G401.6 (cell line): ENCODE data around the gene CFAP58.

Experiments
- FAIRE-seq: peaks from 2 replicates; lab custom pipeline; 2012; peaks lifted over from hg19 to GRCh38; lab: Jason Lieb, UNC

Gene CFAP58, protein sequence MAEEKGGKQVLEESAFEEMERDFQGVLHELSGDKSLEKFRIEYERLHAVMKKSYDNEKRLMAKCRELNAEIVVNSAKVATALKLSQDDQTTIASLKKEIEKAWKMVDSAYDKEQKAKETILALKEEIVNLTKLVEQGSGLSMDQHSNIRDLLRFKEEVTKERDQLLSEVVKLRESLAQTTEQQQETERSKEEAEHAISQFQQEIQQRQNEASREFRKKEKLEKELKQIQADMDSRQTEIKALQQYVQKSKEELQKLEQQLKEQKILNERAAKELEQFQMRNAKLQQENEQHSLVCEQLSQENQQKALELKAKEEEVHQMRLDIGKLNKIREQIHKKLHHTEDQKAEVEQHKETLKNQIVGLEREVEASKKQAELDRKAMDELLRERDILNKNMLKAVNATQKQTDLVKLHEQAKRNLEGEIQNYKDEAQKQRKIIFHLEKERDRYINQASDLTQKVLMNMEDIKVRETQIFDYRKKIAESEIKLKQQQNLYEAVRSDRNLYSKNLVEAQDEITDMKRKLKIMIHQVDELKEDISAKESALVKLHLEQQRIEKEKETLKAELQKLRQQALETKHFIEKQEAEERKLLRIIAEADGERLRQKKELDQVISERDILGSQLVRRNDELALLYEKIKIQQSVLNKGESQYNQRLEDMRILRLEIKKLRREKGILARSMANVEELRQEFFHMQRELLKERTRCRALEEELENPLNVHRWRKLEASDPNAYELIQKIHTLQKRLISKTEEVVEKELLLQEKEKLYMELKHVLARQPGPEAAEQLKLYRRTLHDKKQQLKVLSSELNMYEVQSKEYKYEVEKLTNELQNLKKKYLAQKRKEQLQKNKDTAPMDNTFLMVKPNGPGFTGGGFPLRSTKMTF

DNA sequence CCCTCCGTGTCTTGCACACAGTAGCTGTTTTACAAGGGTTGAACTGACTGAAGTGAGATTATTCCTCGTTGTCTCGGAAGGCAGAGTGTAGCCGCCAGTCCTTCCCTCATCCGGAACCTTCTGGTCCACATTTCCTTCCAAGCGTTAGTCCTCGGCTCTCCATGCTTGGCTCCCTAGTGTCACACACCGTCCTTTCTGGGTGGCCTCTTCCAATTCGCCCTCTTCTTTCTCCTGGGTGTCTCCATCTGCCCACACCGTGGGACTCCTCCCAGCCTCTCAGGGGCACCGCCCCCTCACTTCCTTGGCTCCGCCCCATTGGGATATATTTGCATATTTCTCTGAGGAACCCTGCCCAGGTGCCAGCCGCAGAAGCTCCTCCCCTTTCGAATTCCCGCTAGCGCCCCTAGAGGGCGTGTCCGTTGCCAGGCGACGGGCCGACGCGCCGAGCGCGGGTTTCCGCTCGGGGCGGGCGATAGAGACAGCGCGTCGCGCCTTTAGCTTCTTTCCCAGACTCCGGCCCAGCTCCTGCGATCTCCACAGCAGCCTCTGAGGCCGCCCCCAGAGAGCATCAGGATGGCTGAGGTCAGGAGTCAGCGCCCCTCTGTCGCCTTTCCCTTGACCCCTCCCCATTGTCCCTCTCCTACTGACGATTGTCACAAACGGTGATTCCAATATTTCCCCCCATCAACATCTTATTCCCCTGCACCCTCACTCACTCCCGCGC is at the start of gene CFAP58:
TSS of gene CFAP58 (plus strand) at position 509 of the 724 bp plus-strand sequence. CDS start at position 574, 65 bp downstream.
- FAIRE-seq = no peak

DNA sequence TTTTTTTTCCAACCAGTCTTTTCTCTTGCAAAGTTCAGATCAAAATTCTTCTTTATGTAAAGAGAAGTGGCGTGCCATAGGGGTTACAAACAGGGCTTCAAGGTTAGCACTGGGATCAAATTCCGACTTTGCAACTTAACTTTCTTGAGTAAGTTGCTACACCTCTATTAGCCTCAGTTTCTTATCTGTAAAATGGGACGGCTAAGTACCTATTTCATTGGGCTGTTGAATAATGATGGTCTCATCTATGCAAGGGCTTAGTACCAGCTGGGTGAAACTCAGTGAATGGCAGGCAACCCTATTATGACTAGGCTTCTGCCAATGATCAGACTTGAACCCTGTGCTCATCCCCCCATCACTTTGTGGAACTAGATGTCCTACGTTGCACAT is 49.3 kb upstream of the CFAP58 start:
- no peak for FAIRE-seq

DNA sequence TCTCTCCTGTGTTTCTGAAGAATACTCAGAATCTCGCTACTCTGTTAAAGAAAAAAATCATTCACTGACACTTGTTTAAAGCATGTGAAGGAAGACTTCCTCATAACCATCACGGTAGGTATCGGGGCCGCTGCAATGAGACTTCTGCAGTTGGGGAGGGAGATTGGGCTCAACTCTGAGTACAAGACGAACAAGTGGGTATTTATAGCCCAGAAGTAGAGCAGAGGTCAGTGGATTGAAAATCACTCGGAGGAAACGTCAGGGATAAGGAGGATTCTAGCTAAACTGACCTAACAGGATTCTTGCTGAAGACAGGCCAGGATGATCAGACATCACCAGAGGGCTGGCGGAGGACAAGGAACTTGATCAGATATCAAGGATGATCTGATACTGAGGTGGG is 48.7 kb upstream of the CFAP58 start:
- no peak for FAIRE-seq

DNA sequence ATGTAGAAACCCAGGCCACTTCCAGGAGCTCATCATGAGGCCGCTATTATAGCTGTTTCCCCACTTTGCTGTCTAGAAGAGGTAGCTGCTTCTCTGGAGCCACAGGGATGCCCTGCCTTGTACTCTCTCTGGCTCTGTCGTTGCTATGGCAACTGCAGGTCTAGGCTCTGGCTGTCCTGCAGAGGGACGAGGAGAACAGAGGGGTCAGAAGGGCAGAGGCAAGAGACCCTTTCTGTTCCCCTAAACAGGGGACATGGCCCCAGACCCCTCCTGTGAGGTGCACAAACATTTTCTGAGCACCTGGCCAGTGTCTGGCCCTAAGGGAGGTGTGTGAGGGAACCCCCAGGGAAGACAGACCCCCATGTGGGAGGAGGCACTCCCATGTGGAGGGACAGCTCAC is 46.7 kb upstream of the CFAP58 start:
- no peak for FAIRE-seq

DNA sequence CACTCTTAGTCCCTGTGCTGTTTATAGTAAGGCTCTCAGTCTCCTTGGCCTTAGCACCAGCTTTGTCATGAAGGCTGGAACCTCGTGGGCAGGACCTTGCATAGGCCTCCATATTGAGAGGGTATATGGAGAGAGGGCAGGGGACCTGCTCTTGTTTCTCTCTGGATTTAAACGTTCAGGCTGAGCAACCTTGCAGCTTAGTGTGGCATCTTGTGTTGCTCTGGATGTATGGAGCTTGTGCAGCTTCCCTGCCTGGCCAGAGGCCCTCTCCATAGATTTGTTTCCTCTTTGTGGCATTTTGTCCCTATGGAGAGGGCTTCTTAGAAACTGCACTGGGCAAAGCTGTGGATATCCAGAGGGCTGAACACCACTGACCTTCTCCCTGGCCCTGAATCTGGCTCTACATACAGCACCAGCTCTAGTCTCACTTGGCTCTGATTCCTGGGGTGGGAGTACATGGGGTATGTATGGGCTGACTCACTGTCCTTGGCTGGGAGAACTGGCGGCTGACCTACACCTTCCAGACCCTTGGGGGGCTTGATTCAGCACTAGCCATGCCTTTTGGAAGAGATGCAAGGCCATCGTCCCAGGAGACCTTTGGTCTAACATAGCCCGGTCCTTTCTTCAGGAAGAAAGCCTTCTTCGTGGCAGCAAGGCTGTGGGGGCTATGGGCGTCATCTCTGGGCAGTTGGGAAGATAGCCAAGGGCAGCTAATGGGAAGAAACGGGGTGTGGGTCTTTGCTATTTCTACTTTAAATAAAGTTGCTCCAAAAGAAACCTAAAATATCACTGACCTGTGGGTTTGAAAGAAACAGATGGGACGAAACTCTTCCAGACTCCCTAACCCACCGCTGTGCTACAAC is 45.8 kb upstream of the CFAP58 start:
- no peak for FAIRE-seq

DNA sequence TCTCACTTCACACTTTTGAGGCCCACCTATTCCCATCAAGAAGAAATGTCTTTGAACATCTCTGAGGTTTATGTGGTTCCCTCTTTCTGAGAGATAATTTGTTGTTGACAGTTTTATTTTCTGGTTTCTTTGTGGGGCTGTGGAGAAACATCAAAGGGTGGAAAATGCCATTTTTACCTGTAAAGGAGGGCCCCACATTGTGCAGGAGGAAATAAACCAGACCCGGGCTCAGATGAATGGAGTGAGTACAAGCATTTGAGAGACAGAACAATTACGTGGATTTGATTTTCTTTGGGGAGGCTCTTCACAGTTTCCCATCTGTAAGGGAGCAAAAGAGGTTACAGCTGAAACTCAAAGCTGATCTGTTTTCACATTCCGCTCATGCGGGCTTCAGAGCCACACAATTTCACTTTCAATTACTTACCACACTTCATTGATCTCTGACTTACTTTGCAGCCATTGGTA is 45.2 kb upstream of the CFAP58 start:
- no peak for FAIRE-seq

DNA sequence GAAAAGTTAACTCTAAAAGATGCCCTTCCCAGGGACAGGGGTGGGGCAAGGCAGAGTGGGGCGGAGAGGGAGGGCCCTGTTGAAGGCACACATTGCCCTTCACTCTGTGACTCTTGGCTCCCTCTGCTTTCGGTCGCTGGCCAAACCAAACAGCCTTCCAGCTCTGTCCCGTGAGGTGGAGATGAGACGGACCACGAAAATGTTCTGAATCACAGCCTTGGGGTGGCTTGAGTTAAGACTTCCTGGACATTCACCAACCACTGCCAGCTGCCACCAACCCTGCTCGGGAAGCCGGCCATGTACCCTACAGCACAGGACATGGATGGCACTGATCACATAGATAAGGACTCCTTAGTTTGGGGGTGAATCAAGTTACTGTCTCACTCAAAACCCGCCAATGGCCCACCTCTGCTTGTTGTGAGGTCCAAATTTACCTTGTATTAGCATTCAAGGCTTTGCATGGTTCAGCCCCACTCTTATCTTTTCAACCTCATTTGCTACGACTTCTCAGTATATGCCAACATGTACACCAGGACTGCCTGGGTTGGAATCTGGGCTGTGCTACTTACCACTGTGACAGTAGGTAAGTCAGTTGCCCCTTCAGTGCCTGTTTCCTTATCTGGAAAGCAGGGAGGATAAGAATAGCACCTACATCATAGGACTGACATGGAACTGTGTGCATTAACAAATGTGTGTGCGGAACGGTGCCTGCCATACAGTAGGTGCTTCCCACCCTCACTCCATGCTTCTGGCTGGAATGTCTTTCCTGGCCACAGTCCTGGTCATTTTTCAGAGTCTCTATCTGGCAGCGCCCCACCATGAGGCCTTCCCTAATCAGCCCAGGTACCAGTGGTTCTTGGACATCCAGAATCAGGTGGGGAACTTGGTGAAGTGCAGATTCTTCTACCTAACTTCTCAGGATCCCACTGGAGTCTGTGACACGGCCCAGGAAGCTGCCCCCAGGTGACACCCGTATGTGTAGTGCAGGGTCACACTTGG is 43.4 kb upstream of the CFAP58 start:
- no peak for FAIRE-seq

DNA sequence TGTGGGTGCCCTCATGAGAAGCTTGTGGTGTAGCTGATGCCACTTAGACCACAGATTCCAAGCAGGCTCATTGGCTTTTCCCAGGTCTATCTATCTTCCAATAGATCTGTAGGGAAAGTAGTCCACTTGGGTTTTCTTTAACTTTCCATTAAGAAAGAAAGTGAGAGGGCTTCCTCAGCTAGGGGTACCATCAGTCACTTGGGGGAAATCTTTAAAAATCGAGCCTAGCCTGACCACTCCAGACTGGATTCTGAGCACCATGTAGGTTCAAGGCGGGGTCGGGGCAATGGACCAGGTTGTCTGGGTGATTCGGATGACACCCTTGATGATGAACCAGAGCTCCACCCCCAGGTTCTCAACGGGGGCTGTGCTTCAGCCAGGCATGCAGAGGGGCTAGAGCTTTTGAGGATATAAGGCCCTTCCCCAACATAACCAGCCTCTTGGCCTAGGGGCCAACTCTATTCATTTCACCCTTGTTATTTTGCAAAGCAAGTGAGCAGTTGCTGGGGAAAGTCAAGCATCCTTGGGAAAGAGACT is 42.4 kb upstream of the CFAP58 start:
- FAIRE-seq = no peak

DNA sequence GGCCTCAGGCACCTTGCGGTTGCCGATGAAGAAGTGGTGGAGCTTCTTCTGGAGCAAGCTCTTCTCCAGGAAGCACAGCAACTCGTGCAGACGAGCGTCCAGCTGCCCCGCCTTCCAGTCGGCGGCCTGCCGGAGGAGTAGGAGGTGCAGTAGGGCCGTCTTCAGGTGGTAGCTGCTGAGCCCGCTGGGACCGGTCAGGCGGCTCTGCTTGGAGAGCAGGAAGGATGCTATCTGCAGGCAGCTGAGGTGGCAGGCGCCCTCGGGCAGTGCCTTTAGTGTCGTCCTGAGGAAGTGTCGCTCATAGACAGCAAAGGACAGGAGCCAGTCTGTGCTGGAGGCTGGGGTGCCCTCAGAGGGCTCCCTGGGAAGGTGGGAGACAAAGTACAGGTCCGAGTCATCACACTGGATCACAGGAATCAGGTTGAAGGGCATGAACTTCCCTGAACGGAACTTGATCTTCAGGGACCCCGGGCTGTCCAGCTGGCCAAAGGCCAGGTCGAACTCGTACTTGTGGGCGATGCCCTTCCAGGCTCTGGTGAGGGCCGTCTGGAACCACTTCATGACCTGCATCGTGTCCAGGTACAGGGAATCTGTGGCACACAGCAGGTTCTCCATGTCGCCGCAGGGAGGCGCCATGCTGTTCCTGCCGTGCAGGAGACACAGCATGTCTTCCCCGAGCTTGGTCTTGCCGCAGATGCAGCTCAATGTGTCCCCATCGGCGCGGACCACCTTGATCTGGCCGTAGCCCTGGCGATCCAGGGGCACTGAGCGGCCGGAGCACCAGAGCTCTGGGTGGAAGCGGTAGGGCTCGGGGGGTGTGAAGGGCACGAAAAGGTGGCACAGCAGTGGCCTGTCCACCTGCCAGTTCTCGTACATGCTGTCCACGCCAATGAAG is 38.8 kb upstream of the CFAP58 start:
- FAIRE-seq = no peak

DNA sequence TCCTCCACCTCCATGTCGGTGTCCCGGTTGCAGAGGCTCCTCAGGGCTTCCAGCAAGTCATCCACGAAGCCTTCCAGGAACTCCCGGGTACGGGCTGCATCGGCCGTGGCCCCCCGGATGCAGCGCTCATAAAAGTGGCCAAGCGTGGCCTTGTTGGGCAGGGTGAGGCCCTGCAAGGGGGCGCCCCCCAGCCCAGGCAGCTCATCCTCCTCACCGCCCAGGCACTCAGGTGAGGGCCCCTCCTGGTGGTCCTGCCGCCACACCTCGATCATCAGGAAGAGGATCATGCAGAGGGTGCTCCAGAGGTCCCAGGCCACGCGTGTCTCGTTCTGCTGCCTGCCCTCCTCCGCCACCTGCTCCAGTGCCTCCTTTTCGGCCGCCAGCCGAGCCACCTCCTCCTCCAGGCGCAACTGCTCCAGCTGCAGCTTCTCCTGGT is 38.1 kb upstream of the CFAP58 start:
- FAIRE-seq = no peak

DNA sequence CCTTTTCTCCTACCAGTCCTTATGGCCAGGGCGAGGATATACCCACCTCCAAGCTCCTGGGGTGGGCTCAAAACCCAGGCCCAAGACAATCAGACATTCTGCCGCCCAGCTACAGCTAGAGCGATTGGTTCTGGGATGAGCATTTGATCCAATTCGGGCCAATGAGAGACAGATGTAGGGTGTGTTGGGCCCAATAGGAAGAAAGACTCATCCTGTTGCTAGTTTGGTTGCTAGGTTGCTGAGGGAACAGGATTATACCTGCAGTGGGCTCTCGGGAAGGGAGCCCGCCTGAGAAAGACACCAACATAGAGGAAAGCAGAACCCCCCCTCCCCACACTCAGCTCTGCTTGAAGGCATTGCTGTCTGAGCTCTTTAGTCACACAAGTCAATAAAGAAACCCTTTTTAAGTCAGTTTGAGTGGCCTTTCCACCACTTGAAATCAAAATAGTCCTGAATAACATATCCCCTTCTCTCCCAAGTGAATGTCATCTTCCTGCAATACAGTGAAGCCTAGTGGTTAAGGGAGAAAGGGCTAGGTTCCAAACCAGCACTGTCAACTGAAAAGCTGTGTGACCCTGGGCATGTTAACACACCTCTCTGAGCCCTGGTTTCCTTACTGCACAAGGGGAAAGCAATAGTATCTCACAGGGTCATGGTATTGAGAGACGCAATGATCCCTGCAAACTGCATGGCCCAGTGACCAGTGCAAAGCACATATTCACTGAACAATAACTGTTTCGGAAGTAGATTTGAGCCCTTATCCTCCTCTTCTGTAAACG is 37.1 kb upstream of the CFAP58 start:
- FAIRE-seq = no peak

DNA sequence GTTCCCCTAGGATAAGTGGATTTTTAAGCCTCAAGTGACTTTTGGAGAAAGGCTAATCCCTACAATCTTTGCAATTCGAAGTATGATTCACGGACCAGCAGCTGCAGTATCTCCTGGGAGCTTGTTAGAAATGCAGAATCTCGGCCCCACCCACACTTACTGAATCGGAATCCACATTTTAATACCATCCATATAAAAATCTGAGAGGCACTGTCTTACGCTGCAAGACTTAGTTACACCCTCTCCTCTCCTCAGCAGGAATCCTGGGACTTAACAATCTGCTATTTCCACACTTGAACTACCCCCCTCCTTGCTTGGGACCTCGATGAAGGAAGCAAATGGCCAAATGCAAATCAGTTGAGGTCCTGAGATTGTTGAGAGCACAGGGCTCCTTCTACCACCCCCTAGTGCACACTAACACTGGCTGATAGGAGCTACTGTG is 36.3 kb upstream of the CFAP58 start:
- FAIRE-seq = no peak

DNA sequence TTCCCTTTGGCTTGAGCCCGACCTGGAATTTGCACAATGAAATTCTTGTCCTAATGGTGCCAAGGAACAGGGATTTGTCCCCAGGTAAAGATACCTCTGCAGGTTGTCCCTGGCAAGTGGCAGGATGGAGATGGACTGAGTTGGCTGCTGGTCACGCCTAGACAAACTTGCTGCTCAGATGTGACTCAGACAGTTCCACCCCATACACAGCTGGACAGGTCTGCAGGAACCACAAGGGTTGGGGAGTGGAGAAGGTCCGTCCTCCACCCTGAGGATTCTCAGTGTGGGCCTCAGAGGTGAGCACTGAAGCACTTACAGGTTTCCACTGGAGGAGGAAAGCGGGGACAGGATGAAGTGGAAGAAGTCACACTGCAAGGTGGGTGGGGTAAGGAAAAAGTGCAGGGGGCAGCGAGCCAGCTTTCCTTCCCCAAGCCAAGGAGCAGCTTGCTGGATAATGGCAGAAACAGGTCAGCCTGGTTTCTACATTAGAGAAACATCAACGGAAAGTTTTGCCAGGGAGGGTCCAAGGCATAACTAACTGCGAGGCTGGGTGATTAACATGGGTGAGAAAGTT is 35.8 kb upstream of the CFAP58 start:
- FAIRE-seq = no peak

DNA sequence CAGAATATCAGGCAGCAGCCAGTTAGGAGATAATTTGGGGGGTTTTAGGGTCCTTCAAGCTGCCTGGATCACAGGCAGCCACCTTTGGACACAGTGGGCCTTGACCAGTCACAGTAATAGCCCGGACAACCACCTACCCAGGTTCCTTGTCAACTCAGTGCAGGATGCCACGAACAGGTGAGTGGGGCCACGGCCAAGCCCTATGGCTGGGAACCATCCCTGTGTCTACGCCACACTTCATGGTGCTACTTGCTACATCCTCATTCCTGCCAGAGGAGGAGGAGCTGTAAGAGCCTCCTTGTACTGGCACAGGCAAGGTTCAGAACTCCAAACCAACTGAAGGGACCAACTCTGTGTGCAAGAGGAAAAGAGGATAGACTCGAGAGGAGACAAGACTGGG is 35.3 kb upstream of the CFAP58 start:
- no peak for FAIRE-seq

DNA sequence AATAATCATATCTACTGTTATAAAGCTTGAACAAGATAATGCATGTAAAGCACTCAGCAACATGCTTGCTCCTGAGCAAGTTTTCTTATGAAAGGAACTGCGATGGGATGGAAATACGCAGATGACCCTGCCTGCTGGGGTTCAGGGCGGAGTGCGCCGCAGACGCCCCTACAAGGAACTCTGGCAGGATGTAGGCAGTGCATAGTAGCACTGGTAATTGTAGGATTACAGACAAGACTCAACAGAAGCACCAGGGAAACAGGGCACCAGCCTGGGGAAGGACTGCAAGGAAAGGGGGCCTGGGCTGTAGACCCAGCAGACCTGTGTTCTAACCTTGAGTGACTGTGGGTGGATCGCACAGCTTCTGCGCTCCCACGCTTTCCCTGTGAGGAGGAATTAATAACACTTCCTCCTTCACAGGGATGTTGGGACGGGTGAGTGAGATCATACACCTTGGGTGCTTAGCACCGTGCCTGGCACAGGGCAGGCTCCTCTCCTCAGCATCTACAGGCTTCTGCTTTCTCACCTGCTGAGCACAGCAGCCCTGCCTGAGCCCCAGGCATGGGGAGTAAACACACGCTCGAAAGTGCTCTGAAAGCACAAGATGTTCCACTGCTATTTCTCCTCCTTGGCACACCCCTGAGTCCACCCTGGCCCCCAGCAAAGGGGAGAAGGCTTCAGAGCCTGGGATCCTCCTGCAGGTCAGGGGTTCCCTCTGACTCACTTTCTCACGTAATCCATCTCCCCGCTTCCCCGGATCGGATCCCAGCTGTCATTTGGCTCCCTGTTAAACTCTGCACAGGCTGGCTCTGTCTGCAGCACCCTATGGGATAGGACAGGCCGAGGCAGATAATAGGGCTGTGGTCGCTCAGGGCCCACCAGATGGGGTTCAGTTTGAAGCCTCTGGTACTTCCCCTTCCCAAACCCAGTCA is 34.6 kb upstream of the CFAP58 start:
- no peak for FAIRE-seq

DNA sequence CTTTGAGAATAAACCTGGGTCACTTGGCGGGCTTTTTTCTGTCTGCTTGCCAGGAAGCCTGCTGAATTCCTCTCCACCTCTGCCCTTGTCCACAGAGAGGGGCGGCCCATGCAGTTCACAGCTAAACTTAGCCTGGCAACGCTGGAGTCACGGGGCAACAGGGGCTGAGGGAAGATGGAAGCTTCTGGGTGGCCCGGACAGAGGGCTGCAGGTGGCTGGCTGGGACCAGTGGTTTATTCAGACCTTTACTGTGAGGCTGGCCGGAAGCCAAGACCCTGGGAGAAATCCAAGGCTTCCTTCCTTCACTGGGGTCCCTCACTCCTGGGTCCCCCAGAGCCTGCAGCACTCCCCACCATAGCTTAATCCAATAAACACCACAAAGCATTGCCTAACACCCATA is 32.4 kb upstream of the CFAP58 start:
- FAIRE-seq = no peak
